ENCODE measurements around the gene IRF8.

DNA sequence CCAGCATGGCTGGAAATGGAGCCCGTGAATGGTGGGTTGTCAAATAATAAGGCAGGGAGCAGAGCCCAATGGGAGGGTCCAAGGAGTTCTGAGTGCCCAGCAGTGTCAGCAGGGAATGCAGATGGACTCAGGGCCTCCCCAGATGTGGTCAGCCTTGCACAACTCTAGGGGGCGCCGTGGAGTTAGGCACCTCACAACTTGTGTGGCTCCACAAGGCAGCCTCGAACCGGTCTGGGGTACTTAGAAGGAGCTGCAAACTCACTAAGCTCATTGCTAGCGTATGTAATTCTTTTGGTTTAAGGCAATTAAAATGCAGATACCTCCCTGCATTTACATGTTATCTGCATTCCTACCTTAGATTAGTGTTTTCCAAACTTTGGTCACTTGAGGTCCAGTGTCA, 18.1 kb downstream of the IRF8 start:
- TF ChIP-seq MYC (CRISPR knock-in tag; IDR thresholded peaks at IDR 0.05; ENCODE audit: borderline replicate concordance) (no peak), SIX4 (CRISPR knock-in tag; IDR thresholded peaks at IDR 0.05) (no peak), POLR2AphosphoS5 (IDR thresholded peaks at IDR 0.05; ENCODE audit: low read depth, low read length) (no peak), ZNF24 (IDR thresholded peaks at IDR 0.05) (no peak)
- TF ChIP-seq, protein P1, sequence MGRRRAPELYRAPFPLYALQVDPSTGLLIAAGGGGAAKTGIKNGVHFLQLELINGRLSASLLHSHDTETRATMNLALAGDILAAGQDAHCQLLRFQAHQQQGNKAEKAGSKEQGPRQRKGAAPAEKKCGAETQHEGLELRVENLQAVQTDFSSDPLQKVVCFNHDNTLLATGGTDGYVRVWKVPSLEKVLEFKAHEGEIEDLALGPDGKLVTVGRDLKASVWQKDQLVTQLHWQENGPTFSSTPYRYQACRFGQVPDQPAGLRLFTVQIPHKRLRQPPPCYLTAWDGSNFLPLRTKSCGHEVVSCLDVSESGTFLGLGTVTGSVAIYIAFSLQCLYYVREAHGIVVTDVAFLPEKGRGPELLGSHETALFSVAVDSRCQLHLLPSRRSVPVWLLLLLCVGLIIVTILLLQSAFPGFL (CRISPR knock-in tag; IDR thresholded peaks at IDR 0.05): no peak

Data from HepG2 (cell line).